T-helper 17 cell (primary cell): ENCODE results near the gene CUEDC2. TPM values are rescaled to one million over a fixed set of nuclear protein-coding genes. Genes with fewer than 3 reads are reported as not detected.
A peak's percentile ranks its signal among the peaks of the same experiment; 100 is the strongest.

Experiments
- ATAC-seq: fragments of 150-1000 bp; cut with Tn5 transposase; 2 replicates; pipeline ENCODE4 v1.10.0; 2021; ENCODE audit warnings: mild to moderate bottlenecking, moderate library complexity
- DNase-seq, 3 donors: peaks; one replicate each; pipeline versions ENCODE4 v3.0.0 to v3.0.0-alpha.2; 2020 to 2021
- H3K9me3 ChIP-seq: one replicate; pipeline ENCODE4 v1.7.0; 2013; ENCODE audit warnings: low read length, mild to moderate bottlenecking; ENCODE audit not compliant: control insufficient read depth, poor library complexity, severe bottlenecking
- H3K27ac Mint-ChIP-seq: one replicate; pipeline ENCODE4 v1.8.0; 2022; ENCODE audit warnings: mild to moderate bottlenecking, moderate library complexity, mixed read lengths
- H3K27me3 Mint-ChIP-seq: one replicate; pipeline ENCODE4 v1.8.0; 2022; ENCODE audit warnings: mixed read lengths
- H3K36me3 Mint-ChIP-seq: one replicate; pipeline ENCODE4 v1.8.0; 2022; ENCODE audit warnings: low read depth, mixed read lengths
- H3K4me1 Mint-ChIP-seq: one replicate; pipeline ENCODE4 v1.8.0; 2022; ENCODE audit warnings: mild to moderate bottlenecking, mixed read lengths
- H3K4me3 Mint-ChIP-seq: one replicate; pipeline ENCODE4 v1.8.0; 2022; ENCODE audit warnings: mild to moderate bottlenecking, moderate library complexity, mixed read lengths
- total RNA-seq, 4 donors: library from RNA in 2 of 4; stranded (reverse) in 2 of 4; gene quantifications; one replicate each; pipeline ENCODE4 v1.2.3 and lab custom pipeline; 2022 to 2026

Gene CUEDC2
- total RNA-seq, 2 donors from 2014 or later, result 27.4 to 30.7 TPM

DNA sequence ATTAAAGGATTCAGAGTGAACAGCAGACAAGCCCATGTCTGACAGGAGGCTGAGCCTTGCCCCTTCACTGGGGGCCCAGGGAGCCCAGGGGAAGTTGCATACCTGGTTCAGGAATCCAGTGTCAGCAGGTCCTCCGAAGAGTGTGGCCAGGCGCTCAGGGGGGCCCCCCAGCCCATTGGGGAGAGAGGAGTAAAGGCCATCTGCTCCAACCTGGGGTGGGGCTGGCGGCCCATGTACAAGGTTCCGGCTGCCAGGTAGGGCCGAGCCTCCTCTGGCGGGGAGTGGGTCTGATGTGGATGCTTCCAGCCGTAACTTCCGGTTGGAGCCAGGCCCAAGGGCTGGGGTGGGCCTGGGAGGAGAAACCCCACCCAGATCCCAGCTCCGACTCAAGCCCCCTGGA, 16.1 kb downstream of the CUEDC2 start:
- DNase-seq, result no peak
- Mint-ChIP-seq H3K4me1 (peaks cover 20% of the 10 kb centered on the region), H3K27ac (no peak overlapping the region), H3K36me3 (peaks cover 6% of the 10 kb centered on the region), H3K4me3 (no peak overlapping the region), H3K27me3 (peaks cover 43% of the 10 kb centered on the region)
- ATAC-seq, result no peak
- H3K9me3 ChIP-seq, result no peaks in the 10 kb centered on the region

DNA sequence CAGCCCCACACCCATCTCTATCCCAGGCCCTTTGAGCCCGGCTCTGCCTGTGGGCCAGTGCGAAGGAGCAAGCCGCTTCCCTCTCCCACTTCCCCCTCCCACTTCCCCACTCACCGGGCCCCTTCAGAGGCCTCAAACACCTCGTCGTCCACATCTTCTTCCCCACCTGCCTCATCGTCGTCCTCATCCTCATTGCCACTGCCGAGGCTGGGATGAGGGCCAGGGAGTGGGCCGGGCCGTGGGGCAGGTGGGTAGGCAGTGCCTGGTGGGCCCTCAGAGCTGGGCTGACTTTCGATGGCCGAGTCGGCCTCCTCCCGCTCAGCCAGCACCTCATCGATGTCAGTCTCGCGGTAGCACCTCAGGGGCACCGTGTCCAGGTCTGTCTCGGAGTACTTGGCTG, 17.6 kb downstream of the CUEDC2 start:
- H3K4me3 Mint-ChIP-seq, result no peak overlapping the region
- ATAC-seq, result no peak
- peaks cover 22% of the 10 kb centered on the region for H3K4me1 Mint-ChIP-seq
- no peak for DNase-seq
- peaks cover 52% of the 10 kb centered on the region for H3K27me3 Mint-ChIP-seq
- H3K27ac Mint-ChIP-seq, result no peak overlapping the region
- peaks cover 8% of the 10 kb centered on the region for H3K36me3 Mint-ChIP-seq
- no peaks in the 10 kb centered on the region for H3K9me3 ChIP-seq

DNA sequence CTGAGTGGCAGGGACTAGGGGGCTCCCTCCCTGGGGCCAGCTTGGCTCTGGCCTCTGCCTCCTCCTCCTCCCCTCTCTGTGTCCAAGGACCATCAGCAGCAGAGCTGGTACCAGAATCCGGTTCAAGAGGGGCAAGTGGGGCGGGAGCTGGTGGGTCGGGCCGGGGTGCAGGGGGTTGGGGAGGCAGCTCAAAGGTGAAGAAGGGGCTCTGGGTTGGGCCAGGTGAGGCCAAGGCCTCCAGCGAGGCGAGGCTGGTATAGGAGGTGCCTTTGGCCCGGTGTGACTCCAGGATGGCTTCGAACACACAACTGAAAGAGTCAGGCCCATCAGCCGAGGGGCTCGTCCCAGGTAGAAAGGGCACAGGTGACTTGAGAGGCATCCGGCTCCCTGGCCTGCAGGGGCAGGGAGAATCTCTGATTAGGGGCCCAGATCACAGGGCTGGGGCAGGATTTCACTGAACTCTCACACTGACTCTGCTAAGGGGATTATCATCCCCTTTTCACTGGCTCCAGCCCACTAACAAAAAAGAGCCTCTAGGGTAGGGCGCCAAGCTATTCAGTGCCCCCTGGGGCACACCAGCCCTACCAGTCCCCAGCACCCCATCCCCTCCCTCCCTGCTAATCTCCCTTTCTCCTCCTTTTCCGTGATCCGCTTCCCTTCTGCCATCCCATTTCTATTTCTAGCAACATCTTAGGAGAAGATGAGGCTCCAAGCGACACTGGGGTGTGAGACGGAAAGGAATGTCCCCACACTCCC, 18.4 kb downstream of the CUEDC2 start:
- Mint-ChIP-seq H3K4me1 (peaks cover 24% of the 10 kb centered on the region), H3K36me3 (peaks cover 11% of the 10 kb centered on the region), H3K4me3 (no peak overlapping the region), H3K27me3 (peaks cover 56% of the 10 kb centered on the region), H3K27ac (peak overlapping the region; percentile 51)
- no peak for ATAC-seq
- DNase-seq, result no peak
- no peaks in the 10 kb centered on the region for H3K9me3 ChIP-seq

DNA sequence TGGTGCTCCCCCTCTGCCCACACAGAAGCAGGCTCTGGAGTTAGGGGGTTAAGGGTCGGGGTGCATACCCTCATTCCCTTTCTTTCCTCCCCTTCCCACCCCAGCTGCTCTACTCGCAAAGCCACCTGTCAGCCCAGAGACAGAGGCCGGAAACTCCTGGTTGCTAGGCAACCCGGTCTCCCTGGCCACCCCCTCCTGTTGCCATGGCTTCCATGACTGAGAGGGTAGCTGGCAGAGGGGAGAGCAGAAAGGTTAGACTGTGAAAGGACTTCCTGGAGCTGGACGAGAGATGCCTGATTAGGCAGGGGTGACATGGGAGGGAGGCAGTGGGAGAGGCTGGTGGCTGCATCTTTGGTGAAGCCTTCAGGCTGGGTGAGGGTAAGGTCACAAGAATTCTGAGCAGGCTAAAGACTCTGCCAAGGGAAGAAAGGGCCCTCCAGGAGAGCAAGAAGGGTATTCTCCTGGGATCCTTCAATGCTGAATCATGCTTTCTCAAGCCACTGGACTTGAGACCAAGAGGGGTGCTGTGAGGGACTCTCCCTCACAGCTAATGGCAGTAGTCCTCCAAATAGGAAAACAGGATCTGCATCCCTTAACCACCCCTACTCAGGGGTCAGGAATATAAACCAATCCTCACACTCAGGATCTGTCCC, 19.2 kb downstream of the CUEDC2 start:
- no peaks in the 10 kb centered on the region for H3K9me3 ChIP-seq
- H3K27me3 Mint-ChIP-seq, result peaks cover 59% of the 10 kb centered on the region
- DNase-seq (no peak), ATAC-seq (no peak)
- no peak overlapping the region for H3K4me3 Mint-ChIP-seq
- H3K27ac Mint-ChIP-seq, result no peak overlapping the region
- peaks cover 25% of the 10 kb centered on the region for H3K4me1 Mint-ChIP-seq
- H3K36me3 Mint-ChIP-seq, result peaks cover 11% of the 10 kb centered on the region

DNA sequence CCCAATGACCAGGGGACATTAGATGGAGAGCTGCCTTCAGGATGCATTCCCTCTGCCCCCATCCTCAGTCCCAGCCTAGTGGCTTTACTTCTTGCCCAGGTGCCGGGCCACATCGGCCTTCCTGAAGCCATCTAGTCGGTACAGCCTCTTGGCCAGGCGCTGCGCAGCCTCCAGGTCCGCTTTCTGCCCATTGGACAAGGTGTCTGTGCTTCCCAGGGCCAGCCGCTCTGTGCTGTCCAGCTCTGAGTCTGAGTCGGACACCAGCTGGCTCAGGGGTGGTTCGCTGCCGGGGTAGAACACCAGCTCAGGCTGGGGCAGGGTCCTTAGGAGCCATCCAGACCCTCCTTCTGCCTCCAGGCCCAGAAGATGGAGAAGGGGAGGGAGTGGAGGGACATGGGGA, 20.1 kb downstream of the CUEDC2 start:
- DNase-seq (no peak), ATAC-seq (no peak)
- H3K4me3 Mint-ChIP-seq, result peak overlapping the region; percentile 39
- H3K4me1 Mint-ChIP-seq, result peaks cover 26% of the 10 kb centered on the region
- H3K9me3 ChIP-seq, result no peaks in the 10 kb centered on the region
- H3K27ac Mint-ChIP-seq, result no peak overlapping the region
- peaks cover 11% of the 10 kb centered on the region for H3K36me3 Mint-ChIP-seq
- H3K27me3 Mint-ChIP-seq, result peaks cover 58% of the 10 kb centered on the region

DNA sequence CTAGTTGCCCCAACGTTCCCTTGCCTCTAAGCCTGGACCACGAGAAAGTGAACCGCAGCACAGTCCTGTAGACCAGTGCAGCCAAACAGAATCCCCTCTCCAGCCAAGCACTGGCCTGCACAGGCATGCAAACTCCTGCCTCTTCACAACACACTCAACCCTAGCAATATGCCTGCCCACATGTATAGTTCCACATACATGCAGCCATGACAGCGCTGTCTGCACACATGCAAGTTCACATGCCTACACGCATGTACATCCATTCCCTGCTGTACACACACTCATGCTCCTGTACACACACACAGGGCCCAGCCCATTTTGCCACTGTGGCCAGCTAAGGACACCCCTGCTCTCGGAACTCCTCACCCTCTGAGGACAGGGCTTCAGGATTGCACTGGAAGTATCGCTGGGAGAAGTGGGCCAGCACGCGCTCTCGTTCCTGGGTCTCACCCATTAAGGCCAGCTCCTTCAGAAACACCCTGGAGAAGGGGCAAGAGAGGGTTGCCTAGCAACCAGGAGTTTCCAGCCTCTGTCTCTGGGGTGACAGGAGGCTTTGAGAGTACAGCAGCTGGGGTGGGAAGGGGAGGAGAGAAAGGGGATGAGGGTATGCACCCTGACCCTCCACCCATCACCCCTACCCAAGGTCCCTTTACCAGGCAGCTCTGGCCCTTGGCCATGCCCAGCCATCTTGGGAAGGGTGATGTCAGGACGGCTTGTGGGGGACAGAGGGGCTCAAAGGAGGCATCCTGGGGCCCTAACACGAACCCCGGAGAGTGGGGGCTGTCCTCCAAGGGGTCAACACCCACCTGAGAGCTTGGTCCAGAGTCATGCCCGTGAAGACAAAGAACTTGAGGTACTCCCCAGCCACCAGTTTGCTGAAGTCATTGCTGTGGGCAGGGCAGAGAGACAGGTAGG, 20.8 kb downstream of the CUEDC2 start:
- peaks cover 26% of the 10 kb centered on the region for H3K4me1 Mint-ChIP-seq
- H3K4me3 Mint-ChIP-seq, result peak overlapping the region; percentile 83
- ATAC-seq, result no peak
- no peak for DNase-seq
- H3K27me3 Mint-ChIP-seq, result peaks cover 53% of the 10 kb centered on the region
- no peak overlapping the region for H3K27ac Mint-ChIP-seq
- H3K36me3 Mint-ChIP-seq, result peaks cover 11% of the 10 kb centered on the region
- no peaks in the 10 kb centered on the region for H3K9me3 ChIP-seq

DNA sequence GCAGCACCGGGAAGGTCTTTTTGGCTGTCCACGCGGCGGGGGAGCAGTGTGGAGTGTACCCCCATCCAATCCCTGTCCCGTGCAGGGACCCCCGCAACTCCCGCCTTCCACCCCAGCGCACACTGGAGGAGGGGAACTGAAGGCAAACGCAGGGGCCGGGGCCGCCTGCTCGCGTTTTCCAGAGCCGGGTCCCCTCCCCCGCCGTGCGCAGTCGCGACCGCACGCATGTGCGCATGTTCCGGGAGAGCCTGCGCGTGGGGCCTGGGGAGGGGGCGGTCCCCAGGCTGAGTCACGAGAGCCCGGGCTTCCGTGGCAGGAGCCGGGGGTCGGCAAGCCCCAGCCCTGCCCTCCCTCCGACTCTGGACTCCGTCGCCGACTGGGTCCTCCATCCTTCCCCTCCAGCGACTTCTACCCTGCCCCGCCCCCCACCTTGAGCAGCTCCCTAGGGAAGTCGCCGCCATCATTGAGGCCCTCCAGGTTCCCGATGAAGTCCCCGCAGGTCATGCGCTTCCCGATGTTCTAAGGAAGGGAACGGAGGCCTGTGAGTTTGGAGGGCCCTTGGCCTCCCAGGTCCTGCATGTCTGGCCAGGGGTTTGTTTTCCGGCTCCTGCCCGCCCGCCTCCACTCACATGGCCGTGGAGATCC, 21.8 kb downstream of the CUEDC2 start:
- Mint-ChIP-seq H3K4me1 (peaks cover 31% of the 10 kb centered on the region), H3K4me3 (peak overlapping the region; percentile 90), H3K27me3 (peaks cover 43% of the 10 kb centered on the region), H3K27ac (peak overlapping the region; percentile 79), H3K36me3 (peaks cover 8% of the 10 kb centered on the region)
- H3K9me3 ChIP-seq, result no peaks in the 10 kb centered on the region
- ATAC-seq (peak; percentile 5), DNase-seq (peak in 1 of 3 donors; percentile 28)

DNA sequence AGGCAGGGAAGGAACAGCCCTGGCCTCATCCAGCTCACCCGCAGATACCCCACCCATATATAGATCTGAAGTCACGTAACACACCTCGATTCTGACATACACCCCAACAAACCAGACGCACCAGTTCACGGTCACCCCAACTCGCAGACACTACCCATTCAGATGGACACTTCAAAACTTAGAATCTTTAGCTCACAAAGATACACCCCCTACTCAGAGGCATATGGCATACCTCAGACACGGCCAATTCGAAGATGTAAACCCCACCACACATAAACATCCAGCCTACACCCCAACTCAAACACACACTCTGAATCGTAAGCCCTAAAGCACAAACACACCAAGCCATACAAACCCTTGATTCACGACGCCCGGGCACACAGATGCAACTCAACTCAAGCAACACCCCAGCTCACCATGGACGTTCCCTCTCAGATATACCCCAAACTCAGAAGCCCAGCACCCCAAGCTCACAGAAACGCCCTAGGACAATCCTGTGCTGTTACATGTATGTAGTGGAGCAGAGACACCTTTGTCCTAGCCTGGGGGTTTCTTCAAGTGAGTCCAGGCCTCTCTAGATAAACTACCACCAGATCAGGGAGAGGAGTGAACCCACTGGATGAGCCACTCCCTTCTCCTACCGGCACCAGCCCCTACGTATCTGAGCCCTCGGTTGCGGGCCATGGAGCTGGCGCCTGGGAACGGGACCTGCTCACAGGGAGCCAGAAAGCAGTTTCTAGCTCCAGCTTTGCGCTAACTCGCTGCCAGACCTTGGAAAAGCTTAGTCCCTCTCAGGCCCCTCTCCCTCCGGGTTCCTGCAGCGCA, 22.6 kb downstream of the CUEDC2 start:
- ATAC-seq (no peak), DNase-seq (no peak)
- H3K27ac Mint-ChIP-seq, result peak overlapping the region; percentile 79

DNA sequence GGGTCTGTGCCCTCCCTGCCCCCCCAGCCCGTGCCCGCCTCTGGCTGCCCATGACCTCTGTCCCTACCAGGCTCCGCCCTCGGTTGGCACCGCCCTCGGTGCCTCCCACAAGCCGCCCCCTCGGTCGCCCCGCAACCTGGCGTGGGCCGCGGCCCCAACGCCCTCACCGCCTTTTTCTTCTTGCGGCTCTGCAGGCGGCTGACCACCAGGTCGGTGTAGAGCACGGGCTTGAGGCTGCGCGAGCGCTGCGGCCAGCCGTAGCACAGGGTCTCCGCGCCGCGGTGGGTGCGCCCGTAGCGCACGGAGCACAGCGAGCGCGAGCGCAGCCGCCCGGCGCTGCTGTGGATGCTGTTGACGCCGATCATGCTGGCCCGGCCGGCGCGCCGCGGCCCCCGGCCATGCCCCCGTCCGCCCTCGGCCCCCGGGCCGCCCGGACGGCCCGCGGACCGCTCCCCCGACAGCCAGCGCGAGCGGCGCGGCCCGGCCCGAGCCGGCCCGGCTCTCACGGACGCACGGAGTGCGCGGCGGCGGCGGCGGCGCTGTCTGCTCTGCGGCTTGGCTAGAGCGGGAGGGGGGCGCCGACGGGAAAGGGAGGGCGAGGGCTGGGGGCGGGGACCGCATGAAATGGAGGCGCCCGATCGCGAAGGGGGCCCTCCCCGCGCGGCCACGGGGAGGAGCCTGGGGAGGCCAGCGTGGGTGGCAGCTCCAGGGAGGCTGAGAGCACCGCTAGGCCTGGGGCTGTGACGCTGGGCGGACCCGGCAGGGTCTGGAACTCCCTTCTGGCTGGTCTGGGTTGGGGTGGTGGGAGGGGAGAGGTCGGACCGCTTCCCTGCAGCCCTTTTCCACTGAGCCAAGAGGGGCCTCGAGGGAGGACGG, 23.4 kb downstream of the CUEDC2 start:
- Mint-ChIP-seq H3K36me3 (peaks cover 8% of the 10 kb centered on the region), H3K4me3 (peak overlapping the region; percentile 90), H3K4me1 (peaks cover 34% of the 10 kb centered on the region), H3K27me3 (peaks cover 35% of the 10 kb centered on the region), H3K27ac (peak overlapping the region; percentile 95)
- peak; percentile 44 to 59 (median 55) for DNase-seq
- H3K9me3 ChIP-seq, result no peaks in the 10 kb centered on the region
- peak; percentile 53 for ATAC-seq

More for the DNA sequence above, 22.6 kb downstream of the CUEDC2 start:
- H3K4me3 Mint-ChIP-seq, result peak overlapping the region; percentile 90
- H3K4me1 Mint-ChIP-seq, result peaks cover 32% of the 10 kb centered on the region
- no peaks in the 10 kb centered on the region for H3K9me3 ChIP-seq
- peaks cover 8% of the 10 kb centered on the region for H3K36me3 Mint-ChIP-seq
- peaks cover 42% of the 10 kb centered on the region for H3K27me3 Mint-ChIP-seq

DNA sequence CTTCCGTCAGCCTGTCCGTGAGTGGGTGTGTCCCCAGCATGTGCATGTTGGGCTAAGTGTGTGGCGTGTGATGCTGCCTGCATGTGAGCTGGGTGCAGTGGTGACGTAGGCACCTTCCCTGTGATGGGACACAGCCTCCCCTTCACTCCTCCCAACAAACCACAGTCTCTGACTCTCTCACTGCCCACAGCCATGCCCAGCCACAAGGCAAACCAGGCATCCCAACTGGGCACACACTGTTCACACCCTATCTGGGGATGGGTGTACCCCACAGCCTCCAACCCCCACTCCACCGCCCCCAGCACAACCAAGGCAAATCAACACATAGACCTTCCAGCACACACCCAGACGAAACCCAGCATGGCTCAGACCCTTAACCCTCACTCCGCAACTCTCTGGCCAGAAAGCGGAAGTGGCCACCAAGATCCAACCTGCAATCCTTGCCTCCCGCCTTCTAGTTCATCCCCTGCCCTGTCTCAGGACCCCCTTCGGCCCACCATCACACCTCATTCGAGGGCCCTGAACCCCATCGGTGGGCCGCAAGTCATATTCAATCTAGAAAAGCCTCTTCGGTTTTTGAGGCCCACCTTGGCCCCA, 24.1 kb downstream of the CUEDC2 start:
- ATAC-seq (peak; percentile 9), DNase-seq (no peak)
- peaks cover 39% of the 10 kb centered on the region for H3K4me1 Mint-ChIP-seq
- peaks cover 35% of the 10 kb centered on the region for H3K27me3 Mint-ChIP-seq
- no peaks in the 10 kb centered on the region for H3K9me3 ChIP-seq
- H3K27ac Mint-ChIP-seq, result peak overlapping the region; percentile 95
- peaks cover 8% of the 10 kb centered on the region for H3K36me3 Mint-ChIP-seq
- H3K4me3 Mint-ChIP-seq, result peak overlapping the region; percentile 84

DNA sequence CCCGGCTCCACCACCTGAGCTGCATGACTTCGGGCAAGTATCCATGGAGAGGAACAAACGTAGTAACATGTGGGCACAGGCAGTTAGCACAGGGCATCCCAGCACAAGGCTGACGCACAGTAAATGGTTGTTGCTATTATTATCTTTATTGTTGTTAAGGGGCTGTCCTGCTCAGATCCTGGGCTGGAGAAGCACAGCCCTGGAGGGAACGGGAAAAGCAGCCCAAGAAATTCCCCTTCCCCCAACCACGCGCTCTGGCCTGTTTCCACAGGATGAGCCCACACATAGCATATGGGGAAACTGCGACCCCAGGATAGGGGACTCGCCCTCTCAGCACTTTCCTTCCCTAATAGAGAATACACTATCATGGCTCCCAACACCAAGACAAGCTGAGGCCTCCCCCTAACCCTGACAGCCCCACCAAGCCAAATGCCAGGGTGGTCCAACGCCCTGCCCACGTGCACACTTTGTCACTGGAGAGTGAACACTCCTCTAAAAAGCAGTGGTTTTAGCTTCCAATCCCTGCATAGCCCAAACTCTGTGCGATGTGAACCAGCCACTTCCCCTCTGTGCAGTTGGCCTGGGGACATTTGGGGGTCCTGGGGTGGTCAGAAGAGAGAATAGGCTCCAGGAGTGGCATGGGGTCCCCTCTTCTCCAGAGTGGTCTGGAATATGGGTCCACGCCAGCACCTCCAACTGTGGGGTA, 24.8 kb downstream of the CUEDC2 start:
- Mint-ChIP-seq H3K27me3 (peaks cover 35% of the 10 kb centered on the region), H3K4me3 (peak overlapping the region; percentile 77), H3K27ac (peak overlapping the region; percentile 95), H3K36me3 (peaks cover 8% of the 10 kb centered on the region), H3K4me1 (peaks cover 35% of the 10 kb centered on the region)
- ATAC-seq, result no peak
- no peaks in the 10 kb centered on the region for H3K9me3 ChIP-seq
- no peak for DNase-seq
